Measurements from ENCODE around the gene CRELD1.

DNA sequence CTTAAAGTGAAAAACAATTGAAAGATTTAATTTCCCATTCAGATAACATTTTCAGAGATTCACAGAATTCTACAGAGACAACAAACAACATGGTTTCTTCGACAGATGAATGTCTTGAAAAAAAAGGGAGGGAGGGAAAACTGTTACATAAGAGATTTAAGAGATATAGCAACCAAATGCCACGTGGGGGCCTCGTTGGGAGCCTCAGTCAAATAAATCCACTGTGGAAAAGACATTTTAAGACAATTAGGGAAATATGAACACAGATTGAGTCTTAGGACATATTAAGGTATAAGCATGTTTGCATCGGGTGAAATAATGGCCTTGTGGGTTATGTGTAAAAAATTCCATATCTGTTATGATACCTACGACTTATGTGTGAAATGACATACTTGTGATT lies 23.6 kb downstream of the CRELD1 start:
- TF ChIP-seq, protein P1, sequence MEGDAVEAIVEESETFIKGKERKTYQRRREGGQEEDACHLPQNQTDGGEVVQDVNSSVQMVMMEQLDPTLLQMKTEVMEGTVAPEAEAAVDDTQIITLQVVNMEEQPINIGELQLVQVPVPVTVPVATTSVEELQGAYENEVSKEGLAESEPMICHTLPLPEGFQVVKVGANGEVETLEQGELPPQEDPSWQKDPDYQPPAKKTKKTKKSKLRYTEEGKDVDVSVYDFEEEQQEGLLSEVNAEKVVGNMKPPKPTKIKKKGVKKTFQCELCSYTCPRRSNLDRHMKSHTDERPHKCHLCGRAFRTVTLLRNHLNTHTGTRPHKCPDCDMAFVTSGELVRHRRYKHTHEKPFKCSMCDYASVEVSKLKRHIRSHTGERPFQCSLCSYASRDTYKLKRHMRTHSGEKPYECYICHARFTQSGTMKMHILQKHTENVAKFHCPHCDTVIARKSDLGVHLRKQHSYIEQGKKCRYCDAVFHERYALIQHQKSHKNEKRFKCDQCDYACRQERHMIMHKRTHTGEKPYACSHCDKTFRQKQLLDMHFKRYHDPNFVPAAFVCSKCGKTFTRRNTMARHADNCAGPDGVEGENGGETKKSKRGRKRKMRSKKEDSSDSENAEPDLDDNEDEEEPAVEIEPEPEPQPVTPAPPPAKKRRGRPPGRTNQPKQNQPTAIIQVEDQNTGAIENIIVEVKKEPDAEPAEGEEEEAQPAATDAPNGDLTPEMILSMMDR (IDR thresholded peaks at IDR 0.05 in 8 of 11, conservative IDR thresholded peaks at IDR 0.05 in 3 of 11) = no peak
- TF ChIP-seq POLR2A (IDR thresholded peaks at IDR 0.05) = no peak
